ENCODE results near the gene MCM5. TPM values are rescaled to one million over a fixed set of nuclear protein-coding genes. Genes with fewer than 3 reads are reported as not detected.

MCM5 gene
- total and polyA plus RNA-seq, 2 of the 13 experiments (the other 11 are each of a cell fraction or from before 2014, with no cell fraction given): 40.2 to 93.5 TPM

DNA sequence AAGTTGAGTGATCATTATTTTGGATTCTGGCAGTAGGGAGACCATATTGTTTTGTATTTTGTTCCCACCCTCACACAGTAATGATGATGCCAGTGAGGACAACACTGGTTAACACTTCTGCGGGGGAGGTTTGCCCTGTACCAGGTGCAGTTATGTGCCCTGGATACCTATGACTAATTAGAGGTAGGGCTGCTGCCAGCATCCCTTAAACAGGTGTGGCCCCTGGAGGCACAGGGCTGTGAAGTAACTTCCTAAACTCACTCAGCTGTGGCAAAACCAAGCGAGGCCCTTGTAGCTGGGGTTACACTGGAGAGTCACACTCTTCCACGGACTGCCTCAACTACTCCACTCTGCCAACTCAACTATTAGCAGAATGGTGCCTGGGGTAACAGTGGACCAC, 64.5 kb downstream of the MCM5 start:
- Histone ChIP-seq H3K4me1 (ENCODE audit: insufficient read depth, low read length) (peaks cover 18% of the 10 kb centered on the region), H4K20me1 (ENCODE audit: insufficient read depth, low read length) (no peaks in the 10 kb centered on the region), H3K36me3 (replicated peaks in 1 of 2; ENCODE audit: control insufficient read depth in 1 of 2, insufficient read depth in 2 of 2, low read length in 2 of 2) (no peaks in the 10 kb centered on the region), H3K9ac (ENCODE audit: insufficient read depth, low read depth, low read length) (no peak overlapping the region), H3K27me3 (ENCODE audit: control insufficient read depth in 1 of 2, insufficient read depth in 2 of 2, low read length in 2 of 2) (peaks cover 0 to 3% of the 10 kb centered on the region in 2 experiments; a peak in 1 of 5 replicates), H3K4me2 (ENCODE audit: low read depth, low read length) (no peak overlapping the region), H2AFZ (ENCODE audit: low read length) (no peak overlapping the region), H3K79me2 (ENCODE audit: insufficient read depth, low read length) (no peaks in the 10 kb centered on the region), H3K9me3 (ENCODE audit: low read length) (no peaks in the 10 kb centered on the region), H3K4me3 (replicated peaks in 1 of 3; ENCODE audit: insufficient read depth in 1 of 3, low read depth in 2 of 3, low read length in 3 of 3) (no peak overlapping the region), H3K27ac (ENCODE audit: extremely low read length, insufficient read depth, low read length) (no peak overlapping the region)
- BruUV-seq (replicated peaks): no TSS peak
- FAIRE-seq: no peak
- ATAC-seq: no peak
- in situ Hi-C loops (cut with HindIII; ENCODE audit: extremely low pct_ligation_motif_present, low pct_unique_long_range_greater_than_20kb): no loop called here
- intact Hi-C loops (cut with micrococcal nuclease; ENCODE audit: unreplicated experiment): no loop called here
- POLR2A ChIA-PET: no interaction called here
- CTCF ChIA-PET (ENCODE audit: low intra/inter-chr PET ratio, low total read pairs): no interaction called here
- 69% methylated on average over 3 of the region's 3 CpGs for WGBS (ENCODE audit: low lambda C conversion rate)
- DNase-seq (ENCODE audit: low spot score): no peak
- TF ChIP-seq RARA (CRISPR knock-in tag; IDR thresholded peaks at IDR 0.05): no peak
- no peak for TF ChIP-seq SNAPC2 (CRISPR knock-in tag; IDR thresholded peaks at IDR 0.05)
- TF ChIP-seq ZNF225 (CRISPR knock-in tag; IDR thresholded peaks at IDR 0.05): no peak
- TF ChIP-seq, protein P1, sequence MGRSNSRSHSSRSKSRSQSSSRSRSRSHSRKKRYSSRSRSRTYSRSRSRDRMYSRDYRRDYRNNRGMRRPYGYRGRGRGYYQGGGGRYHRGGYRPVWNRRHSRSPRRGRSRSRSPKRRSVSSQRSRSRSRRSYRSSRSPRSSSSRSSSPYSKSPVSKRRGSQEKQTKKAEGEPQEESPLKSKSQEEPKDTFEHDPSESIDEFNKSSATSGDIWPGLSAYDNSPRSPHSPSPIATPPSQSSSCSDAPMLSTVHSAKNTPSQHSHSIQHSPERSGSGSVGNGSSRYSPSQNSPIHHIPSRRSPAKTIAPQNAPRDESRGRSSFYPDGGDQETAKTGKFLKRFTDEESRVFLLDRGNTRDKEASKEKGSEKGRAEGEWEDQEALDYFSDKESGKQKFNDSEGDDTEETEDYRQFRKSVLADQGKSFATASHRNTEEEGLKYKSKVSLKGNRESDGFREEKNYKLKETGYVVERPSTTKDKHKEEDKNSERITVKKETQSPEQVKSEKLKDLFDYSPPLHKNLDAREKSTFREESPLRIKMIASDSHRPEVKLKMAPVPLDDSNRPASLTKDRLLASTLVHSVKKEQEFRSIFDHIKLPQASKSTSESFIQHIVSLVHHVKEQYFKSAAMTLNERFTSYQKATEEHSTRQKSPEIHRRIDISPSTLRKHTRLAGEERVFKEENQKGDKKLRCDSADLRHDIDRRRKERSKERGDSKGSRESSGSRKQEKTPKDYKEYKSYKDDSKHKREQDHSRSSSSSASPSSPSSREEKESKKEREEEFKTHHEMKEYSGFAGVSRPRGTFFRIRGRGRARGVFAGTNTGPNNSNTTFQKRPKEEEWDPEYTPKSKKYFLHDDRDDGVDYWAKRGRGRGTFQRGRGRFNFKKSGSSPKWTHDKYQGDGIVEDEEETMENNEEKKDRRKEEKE (IDR thresholded peaks at IDR 0.05): no peak
- TF ChIP-seq ZSCAN29 (CRISPR knock-in tag; conservative IDR thresholded peaks at IDR 0.05): no peak
- no peak for TF ChIP-seq PTBP1 (IDR thresholded peaks at IDR 0.05; ENCODE audit: low read depth, low read length, poor library complexity, severe bottlenecking)
- no peak for TF ChIP-seq KDM6A (CRISPR knock-in tag; IDR thresholded peaks at IDR 0.05; ENCODE audit: low read depth)
- TF ChIP-seq ZNF652 (CRISPR knock-in tag; IDR thresholded peaks at IDR 0.05; ENCODE audit: borderline replicate concordance, low read depth): no peak
- no peak for TF ChIP-seq ZNF816 (CRISPR knock-in tag; IDR thresholded peaks at IDR 0.05; ENCODE audit: borderline replicate concordance)
- TF ChIP-seq AHR (CRISPR knock-in tag; IDR thresholded peaks at IDR 0.05): no peak
- TF ChIP-seq, protein P2, sequence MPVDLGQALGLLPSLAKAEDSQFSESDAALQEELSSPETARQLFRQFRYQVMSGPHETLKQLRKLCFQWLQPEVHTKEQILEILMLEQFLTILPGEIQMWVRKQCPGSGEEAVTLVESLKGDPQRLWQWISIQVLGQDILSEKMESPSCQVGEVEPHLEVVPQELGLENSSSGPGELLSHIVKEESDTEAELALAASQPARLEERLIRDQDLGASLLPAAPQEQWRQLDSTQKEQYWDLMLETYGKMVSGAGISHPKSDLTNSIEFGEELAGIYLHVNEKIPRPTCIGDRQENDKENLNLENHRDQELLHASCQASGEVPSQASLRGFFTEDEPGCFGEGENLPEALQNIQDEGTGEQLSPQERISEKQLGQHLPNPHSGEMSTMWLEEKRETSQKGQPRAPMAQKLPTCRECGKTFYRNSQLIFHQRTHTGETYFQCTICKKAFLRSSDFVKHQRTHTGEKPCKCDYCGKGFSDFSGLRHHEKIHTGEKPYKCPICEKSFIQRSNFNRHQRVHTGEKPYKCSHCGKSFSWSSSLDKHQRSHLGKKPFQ (CRISPR knock-in tag; IDR thresholded peaks at IDR 0.05; ENCODE audit: insufficient replicate concordance): no peak
- TF ChIP-seq, protein P3, sequence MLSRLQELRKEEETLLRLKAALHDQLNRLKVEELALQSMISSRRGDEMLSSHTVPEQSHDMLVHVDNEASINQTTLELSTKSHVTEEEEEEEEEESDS (CRISPR knock-in tag; IDR thresholded peaks at IDR 0.05; ENCODE audit: borderline replicate concordance): no peak
- no peak for TF ChIP-seq ZNF713 (CRISPR knock-in tag; IDR thresholded peaks at IDR 0.05)
- TF ChIP-seq POLR2AphosphoS5 (IDR thresholded peaks at IDR 0.05; ENCODE audit: low read depth, low read length): no peak
- TF ChIP-seq MEIS2 (CRISPR knock-in tag; IDR thresholded peaks at IDR 0.05): no peak
- no peak for TF ChIP-seq MXD4 (CRISPR knock-in tag; IDR thresholded peaks at IDR 0.05)
- TF ChIP-seq, protein P4, sequence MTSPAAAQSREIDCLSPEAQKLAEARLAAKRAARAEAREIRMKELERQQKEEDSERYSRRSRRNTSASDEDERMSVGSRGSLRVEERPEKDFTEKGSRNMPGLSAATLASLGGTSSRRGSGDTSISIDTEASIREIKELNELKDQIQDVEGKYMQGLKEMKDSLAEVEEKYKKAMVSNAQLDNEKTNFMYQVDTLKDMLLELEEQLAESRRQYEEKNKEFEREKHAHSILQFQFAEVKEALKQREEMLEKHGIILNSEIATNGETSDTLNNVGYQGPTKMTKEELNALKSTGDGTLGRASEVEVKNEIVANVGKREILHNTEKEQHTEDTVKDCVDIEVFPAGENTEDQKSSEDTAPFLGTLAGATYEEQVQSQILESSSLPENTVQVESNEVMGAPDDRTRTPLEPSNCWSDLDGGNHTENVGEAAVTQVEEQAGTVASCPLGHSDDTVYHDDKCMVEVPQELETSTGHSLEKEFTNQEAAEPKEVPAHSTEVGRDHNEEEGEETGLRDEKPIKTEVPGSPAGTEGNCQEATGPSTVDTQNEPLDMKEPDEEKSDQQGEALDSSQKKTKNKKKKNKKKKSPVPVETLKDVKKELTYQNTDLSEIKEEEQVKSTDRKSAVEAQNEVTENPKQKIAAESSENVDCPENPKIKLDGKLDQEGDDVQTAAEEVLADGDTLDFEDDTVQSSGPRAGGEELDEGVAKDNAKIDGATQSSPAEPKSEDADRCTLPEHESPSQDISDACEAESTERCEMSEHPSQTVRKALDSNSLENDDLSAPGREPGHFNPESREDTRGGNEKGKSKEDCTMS (CRISPR knock-in tag; conservative IDR thresholded peaks at IDR 0.05): no peak
- no peak for TF ChIP-seq MED8 (CRISPR knock-in tag; IDR thresholded peaks at IDR 0.05; ENCODE audit: insufficient replicate concordance)
- no peak for TF ChIP-seq ZNF660 (CRISPR knock-in tag; IDR thresholded peaks at IDR 0.05; ENCODE audit: borderline replicate concordance, low read depth)

Data from HepG2 (cell line).